ENCODE results near the gene PLD1. TPM values are rescaled to one million over a fixed set of nuclear protein-coding genes. Genes with fewer than 3 reads are reported as not detected.

PLD1 gene
- total and polyA plus RNA-seq, 10 of the 15 experiments (the other 5 are each of a cell fraction or from before 2014, with no cell fraction given): 2.9 to 108 (median 3.6) TPM

DNA sequence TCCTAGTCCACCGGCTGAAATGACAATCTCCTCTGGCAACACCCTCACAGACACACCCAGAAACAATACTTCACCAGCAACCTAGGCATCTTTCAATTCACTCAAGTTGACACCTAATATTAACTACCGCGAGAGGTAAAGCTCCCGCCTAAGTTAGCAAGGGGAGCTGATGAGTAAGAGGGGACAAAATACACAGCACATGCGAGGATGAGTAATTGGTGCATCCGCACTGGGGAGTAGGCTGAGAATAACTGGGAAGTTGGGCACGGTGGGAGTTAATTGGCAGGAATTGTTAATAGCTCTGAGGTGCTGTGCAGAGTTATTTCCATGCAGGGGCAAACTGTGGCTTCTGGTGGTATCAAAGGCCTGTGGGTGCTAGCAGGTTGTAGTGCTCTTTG lies 14.5 kb upstream of the PLD1 start:
- in situ Hi-C loops (cut with MboI): no loop called here
- no TSS peak for BruUV-seq (replicated peaks)

More for the DNA sequence above, 14.5 kb upstream of the PLD1 start:
- no peak overlapping the region for H3K9ac ChIP-seq (ENCODE audit: control insufficient read depth, insufficient read depth, low read length)
- RAD21 ChIA-PET (ENCODE audit: unreplicated experiment): interaction anchor here (0.8 to 1.6 kb wide), 3 partner anchors 11 to 52 kb away, joined by 3 to 6 read pairs (median 3); no protein-coding TSS in a partner anchor
- CTCF ChIA-PET: interaction anchor here (1.0 to 2.3 kb wide), 6 partner anchors 9 to 210 kb away, joined by 3 to 11 read pairs (median 4); no protein-coding TSS in a partner anchor
- H3K27ac ChIP-seq (ENCODE audit: control insufficient read depth, insufficient read depth): no peak overlapping the region
- no peaks in the 10 kb centered on the region for H3K4me1 ChIP-seq (ENCODE audit: control insufficient read depth, insufficient read depth, low read length)
- H3K9me3 ChIP-seq (replicated peaks; ENCODE audit: control insufficient read depth, insufficient read depth, low read length): no peaks in the 10 kb centered on the region
- no peak overlapping the region for H3K4me2 ChIP-seq (ENCODE audit: control insufficient read depth, insufficient read depth)
- intact Hi-C loops (cut with micrococcal nuclease; ENCODE audit: unreplicated experiment): no loop called here
- TF ChIP-seq NFXL1 (IDR thresholded peaks at IDR 0.05; ENCODE audit: borderline replicate concordance): no peak
- TF ChIP-seq, protein P1, sequence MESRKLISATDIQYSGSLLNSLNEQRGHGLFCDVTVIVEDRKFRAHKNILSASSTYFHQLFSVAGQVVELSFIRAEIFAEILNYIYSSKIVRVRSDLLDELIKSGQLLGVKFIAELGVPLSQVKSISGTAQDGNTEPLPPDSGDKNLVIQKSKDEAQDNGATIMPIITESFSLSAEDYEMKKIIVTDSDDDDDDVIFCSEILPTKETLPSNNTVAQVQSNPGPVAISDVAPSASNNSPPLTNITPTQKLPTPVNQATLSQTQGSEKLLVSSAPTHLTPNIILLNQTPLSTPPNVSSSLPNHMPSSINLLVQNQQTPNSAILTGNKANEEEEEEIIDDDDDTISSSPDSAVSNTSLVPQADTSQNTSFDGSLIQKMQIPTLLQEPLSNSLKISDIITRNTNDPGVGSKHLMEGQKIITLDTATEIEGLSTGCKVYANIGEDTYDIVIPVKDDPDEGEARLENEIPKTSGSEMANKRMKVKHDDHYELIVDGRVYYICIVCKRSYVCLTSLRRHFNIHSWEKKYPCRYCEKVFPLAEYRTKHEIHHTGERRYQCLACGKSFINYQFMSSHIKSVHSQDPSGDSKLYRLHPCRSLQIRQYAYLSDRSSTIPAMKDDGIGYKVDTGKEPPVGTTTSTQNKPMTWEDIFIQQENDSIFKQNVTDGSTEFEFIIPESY (IDR thresholded peaks at IDR 0.05): peak; percentile 87
- TF ChIP-seq, protein P2, sequence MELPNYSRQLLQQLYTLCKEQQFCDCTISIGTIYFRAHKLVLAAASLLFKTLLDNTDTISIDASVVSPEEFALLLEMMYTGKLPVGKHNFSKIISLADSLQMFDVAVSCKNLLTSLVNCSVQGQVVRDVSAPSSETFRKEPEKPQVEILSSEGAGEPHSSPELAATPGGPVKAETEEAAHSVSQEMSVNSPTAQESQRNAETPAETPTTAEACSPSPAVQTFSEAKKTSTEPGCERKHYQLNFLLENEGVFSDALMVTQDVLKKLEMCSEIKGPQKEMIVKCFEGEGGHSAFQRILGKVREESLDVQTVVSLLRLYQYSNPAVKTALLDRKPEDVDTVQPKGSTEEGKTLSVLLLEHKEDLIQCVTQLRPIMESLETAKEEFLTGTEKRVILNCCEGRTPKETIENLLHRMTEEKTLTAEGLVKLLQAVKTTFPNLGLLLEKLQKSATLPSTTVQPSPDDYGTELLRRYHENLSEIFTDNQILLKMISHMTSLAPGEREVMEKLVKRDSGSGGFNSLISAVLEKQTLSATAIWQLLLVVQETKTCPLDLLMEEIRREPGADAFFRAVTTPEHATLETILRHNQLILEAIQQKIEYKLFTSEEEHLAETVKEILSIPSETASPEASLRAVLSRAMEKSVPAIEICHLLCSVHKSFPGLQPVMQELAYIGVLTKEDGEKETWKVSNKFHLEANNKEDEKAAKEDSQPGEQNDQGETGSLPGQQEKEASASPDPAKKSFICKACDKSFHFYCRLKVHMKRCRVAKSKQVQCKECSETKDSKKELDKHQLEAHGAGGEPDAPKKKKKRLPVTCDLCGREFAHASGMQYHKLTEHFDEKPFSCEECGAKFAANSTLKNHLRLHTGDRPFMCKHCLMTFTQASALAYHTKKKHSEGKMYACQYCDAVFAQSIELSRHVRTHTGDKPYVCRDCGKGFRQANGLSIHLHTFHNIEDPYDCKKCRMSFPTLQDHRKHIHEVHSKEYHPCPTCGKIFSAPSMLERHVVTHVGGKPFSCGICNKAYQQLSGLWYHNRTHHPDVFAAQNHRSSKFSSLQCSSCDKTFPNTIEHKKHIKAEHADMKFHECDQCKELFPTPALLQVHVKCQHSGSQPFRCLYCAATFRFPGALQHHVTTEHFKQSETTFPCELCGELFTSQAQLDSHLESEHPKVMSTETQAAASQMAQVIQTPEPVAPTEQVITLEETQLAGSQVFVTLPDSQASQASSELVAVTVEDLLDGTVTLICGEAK (IDR thresholded peaks at IDR 0.05; ENCODE audit: borderline replicate concordance): no peak
- SMC1A ChIA-PET (ENCODE audit: uncharacterized antibody, unreplicated experiment): interaction anchor here (0.6 to 4.4 kb wide), 10 partner anchors 9 to 82 kb away, joined by 3 to 35 read pairs (median 3); no protein-coding TSS in a partner anchor
- no peaks in the 10 kb centered on the region for H4K20me1 ChIP-seq (ENCODE audit: control insufficient read depth, insufficient read depth)
- DNase-seq (ENCODE audit: low read depth, low spot score): no peak
- no peaks in the 10 kb centered on the region; a peak in 1 of 4 replicates for H3K27me3 ChIP-seq (replicated peaks in 1 of 2; ENCODE audit: control insufficient read depth in 2 of 2, insufficient read depth in 2 of 2, low read length in 1 of 2)
- no peak overlapping the region for H3K4me3 ChIP-seq
- POLR2A ChIA-PET: interaction anchor here (1.0 to 1.9 kb wide), 2 partner anchors 23 to 33 kb away, joined by 3 to 8 read pairs; no protein-coding TSS in a partner anchor
- H2AFZ ChIP-seq (ENCODE audit: control insufficient read depth, low read depth, low read length): no peak overlapping the region
- FAIRE-seq: no peak
- H3K36me3 ChIP-seq (ENCODE audit: control insufficient read depth in 2 of 2, insufficient read depth in 2 of 2, low read length in 1 of 2): no peaks in the 10 kb centered on the region
- no peaks in the 10 kb centered on the region for H3K79me2 ChIP-seq (ENCODE audit: control insufficient read depth, insufficient read depth, low read length)
- WGBS (ENCODE audit: insufficient coverage, insufficient replicate concordance, low lambda C conversion rate, missing lambda C conversion rate): 76% methylated on average over 7 of the region's 7 CpGs
- no peak for ATAC-seq

Data from GM12878 (cell line).